ENCODE data around the gene PODN.
A peak's percentile ranks its signal among the peaks of the same experiment; 100 is the strongest.

Gene PODN

GRCh38 chr1:53076165-53076564, 14.2 kb downstream of the PODN start:
- no peak for DNase-seq

GRCh38 chr1:53076721-53077598, 14.9 kb downstream of the PODN start:
- no peak for DNase-seq

- no peak for DNase-seq
Measured at GRCh38 chr1:53077599-53077965, 15.6 kb downstream of the PODN start.

- no peak for DNase-seq
Measured at GRCh38 chr1:53078333-53079101, 16.5 kb downstream of the PODN start.

- DNase-seq = no peak
Measured at GRCh38 chr1:53079251-53079650, 17.2 kb downstream of the PODN start.

- DNase-seq = no peak
Measured at GRCh38 chr1:53080041-53080440, 18.0 kb downstream of the PODN start.

GRCh38 chr1:53080769-53081168, 18.8 kb downstream of the PODN start:
- DNase-seq = no peak

- no peak for DNase-seq
Measured at GRCh38 chr1:53081384-53082066, 19.5 kb downstream of the PODN start.

- no peak for DNase-seq
Measured at GRCh38 chr1:53082826-53083455, 20.9 kb downstream of the PODN start.

- DNase-seq = no peak
Measured at GRCh38 chr1:53083636-53084588, 21.9 kb downstream of the PODN start.

GRCh38 chr1:53084589-53084971, 22.6 kb downstream of the PODN start:
- no peak for DNase-seq

GRCh38 chr1:53085405-53085804, 23.4 kb downstream of the PODN start:
- DNase-seq = no peak

GRCh38 chr1:53086491-53087070, 24.6 kb downstream of the PODN start:
- DNase-seq = no peak

GRCh38 chr1:53087332-53088285, 25.6 kb downstream of the PODN start:
- DNase-seq = peak; percentile 44

GRCh38 chr1:53088616-53089300, 26.7 kb downstream of the PODN start:
- DNase-seq = peak; percentile 66

- no peak for DNase-seq
Measured at GRCh38 chr1:53089478-53090226, 27.6 kb downstream of the PODN start.

- no peak for DNase-seq
Measured at GRCh38 chr1:53090227-53091147, 28.5 kb downstream of the PODN start.
